HFF-Myc (cell line): ENCODE data around the gene SRP72.
A peak's percentile ranks its signal among the peaks of the same experiment; 100 is the strongest.

ENCODE experiments used
- DNase-seq: peaks from one replicate; pipeline ENCODE4 v3.0.0-alpha.2; 2011; ENCODE audit warnings: low read depth; ENCODE audit errors: extremely low read depth
- H3K4me3 ChIP-seq: replicated peaks from 2 replicates; pipeline ENCODE4 v1.5.1; 2011; ENCODE audit warnings: low read depth, mild to moderate bottlenecking, control low read depth, low read length
- TF ChIP-seq, protein P1 (sequence below): IDR thresholded peaks from 2 replicates; pipeline ENCODE4 v1.5.1; 2012; ENCODE audit warnings: mild to moderate bottlenecking, low read depth, low read length, control low read depth; ENCODE audit errors: missing control alignments

SRP72 gene, protein sequence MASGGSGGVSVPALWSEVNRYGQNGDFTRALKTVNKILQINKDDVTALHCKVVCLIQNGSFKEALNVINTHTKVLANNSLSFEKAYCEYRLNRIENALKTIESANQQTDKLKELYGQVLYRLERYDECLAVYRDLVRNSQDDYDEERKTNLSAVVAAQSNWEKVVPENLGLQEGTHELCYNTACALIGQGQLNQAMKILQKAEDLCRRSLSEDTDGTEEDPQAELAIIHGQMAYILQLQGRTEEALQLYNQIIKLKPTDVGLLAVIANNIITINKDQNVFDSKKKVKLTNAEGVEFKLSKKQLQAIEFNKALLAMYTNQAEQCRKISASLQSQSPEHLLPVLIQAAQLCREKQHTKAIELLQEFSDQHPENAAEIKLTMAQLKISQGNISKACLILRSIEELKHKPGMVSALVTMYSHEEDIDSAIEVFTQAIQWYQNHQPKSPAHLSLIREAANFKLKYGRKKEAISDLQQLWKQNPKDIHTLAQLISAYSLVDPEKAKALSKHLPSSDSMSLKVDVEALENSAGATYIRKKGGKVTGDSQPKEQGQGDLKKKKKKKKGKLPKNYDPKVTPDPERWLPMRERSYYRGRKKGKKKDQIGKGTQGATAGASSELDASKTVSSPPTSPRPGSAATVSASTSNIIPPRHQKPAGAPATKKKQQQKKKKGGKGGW

GRCh38 chr4:56467284-56468096 lies at the start of gene SRP72:
Gene SRP72 (plus strand): TSS chr4:56467617. CDS start chr4:56467636, 19 bp downstream.
- DNase-seq: peak; percentile 48
- TF ChIP-seq, protein P1, sequence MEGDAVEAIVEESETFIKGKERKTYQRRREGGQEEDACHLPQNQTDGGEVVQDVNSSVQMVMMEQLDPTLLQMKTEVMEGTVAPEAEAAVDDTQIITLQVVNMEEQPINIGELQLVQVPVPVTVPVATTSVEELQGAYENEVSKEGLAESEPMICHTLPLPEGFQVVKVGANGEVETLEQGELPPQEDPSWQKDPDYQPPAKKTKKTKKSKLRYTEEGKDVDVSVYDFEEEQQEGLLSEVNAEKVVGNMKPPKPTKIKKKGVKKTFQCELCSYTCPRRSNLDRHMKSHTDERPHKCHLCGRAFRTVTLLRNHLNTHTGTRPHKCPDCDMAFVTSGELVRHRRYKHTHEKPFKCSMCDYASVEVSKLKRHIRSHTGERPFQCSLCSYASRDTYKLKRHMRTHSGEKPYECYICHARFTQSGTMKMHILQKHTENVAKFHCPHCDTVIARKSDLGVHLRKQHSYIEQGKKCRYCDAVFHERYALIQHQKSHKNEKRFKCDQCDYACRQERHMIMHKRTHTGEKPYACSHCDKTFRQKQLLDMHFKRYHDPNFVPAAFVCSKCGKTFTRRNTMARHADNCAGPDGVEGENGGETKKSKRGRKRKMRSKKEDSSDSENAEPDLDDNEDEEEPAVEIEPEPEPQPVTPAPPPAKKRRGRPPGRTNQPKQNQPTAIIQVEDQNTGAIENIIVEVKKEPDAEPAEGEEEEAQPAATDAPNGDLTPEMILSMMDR: no peak
- H3K4me3 ChIP-seq: peak within 1 kb of the TSS; percentile 88

- no peak overlapping the region for H3K4me3 ChIP-seq
- no peak for DNase-seq
- TF ChIP-seq, protein P1: no peak
Observed at GRCh38 chr4:56424176-56424575, 43.2 kb upstream of the SRP72 start.

DNA sequence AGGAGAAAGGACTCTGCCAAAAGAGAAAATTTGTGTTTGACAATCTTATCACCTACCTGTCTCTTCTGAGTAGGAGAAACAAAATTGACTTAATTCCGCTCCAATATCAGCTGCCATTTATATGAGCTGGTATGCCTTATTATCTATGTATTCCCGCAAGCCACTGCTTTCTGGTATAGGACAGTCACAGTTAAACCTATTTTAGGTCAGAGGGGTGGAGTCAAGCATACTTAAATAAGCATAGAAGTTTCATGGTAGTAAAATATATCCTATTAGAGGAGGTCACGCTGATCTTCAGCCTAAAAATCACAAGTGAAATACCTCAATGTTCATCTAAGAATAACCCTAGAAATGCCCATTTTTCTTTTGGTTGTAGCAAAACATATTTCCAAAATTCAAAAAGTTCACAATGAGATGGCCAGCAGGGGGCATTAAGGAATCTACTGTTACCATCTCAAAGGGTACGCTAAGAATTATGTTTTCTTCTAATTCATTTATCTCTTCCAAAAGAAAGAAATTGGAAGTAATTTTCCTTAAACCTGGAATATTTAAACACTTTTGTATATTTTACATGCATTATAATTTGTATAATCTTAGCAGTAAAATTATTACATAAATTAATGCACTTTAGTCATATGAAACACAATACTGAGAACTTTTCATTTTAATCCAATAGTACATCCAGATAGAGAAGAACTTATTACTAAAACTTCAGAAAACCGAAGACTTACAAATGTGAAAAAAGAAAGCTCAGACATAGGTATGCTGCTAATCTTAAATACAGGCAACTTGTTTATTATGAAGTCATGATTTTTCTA lies 42.5 kb upstream of the SRP72 start:
- no peak for DNase-seq
- TF ChIP-seq, protein P1: peak; percentile 46
- no peak overlapping the region for H3K4me3 ChIP-seq

GRCh38 chr4:56425518-56425917 lies 41.9 kb upstream of the SRP72 start:
- H3K4me3 ChIP-seq: no peak overlapping the region
- no peak for DNase-seq
- TF ChIP-seq, protein P1: no peak

GRCh38 chr4:56426273-56426672 lies 41.1 kb upstream of the SRP72 start:
- H3K4me3 ChIP-seq: no peak overlapping the region
- TF ChIP-seq, protein P1: no peak
- DNase-seq: no peak

DNA sequence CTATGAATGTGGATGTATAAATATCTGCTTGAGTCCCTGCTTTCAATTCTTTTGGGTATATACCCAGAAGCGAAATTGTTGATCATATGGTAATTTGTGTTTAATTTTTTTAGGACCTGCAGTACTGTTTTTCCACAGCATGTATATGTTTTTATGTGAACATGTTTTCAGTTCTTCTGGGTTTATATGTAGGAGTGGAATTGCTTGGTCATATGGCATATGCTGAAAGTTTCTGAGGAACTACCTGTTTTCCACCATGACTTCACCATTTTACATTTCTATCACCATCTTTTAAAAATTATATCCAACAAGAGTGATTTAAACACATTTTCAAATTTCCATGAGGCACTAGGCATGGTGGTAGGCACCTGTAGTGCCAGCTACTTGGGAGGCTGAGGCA lies 40.2 kb upstream of the SRP72 start:
- TF ChIP-seq, protein P1: no peak
- no peak overlapping the region for H3K4me3 ChIP-seq
- no peak for DNase-seq
